ENCODE measurements around the gene ANKRD30A.
"Not testable (repeated sequence)": the region's sequence is repeated elsewhere in the genome, so short reads cannot be mapped to it uniquely, and the experiment has no call there.

ANKRD30A gene

GRCh38 chr10:37390926-37391325 lies 265.5 kb downstream of the ANKRD30A start:
- H3K4me3 ChIP-seq (ENCODE audit: low read length) = no peak overlapping the region
- no peak for DNase-seq (ENCODE audit: low read depth)
- TF ChIP-seq CTCF (IDR thresholded peaks at IDR 0.05; ENCODE audit: insufficient read depth, low read depth, low read length, missing control alignments) = no peak

- not testable (repeated sequence) for H3K4me3 ChIP-seq (ENCODE audit: low read length); DNase-seq (ENCODE audit: low read depth)
Observed at GRCh38 chr10:37400774-37401173, 275.4 kb downstream of the ANKRD30A start.

DNA sequence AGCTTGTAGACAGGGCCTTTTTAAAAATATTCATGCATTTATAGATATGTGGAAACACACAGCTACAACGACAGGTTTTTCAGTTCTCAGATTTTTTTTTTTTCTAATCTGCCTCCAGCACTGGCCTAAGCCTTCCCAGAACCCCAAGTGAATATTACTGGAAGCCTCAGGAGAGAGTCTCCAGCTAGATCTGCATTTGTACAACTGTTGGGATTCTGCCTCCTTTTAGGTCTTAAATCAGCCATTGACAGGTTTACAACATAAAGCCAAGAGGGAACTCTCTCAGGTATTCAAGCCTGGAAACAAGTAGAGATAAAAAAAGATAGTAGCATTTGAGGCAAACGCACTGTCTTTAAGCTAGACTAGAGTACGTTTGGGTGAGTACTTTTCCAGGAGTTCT lies 275.8 kb downstream of the ANKRD30A start:
- no peak for DNase-seq (ENCODE audit: low read depth)
- no peak overlapping the region for H3K4me3 ChIP-seq (ENCODE audit: low read length)
- TF ChIP-seq CTCF (IDR thresholded peaks at IDR 0.05; ENCODE audit: insufficient read depth, low read depth, low read length, missing control alignments) = no peak

DNA sequence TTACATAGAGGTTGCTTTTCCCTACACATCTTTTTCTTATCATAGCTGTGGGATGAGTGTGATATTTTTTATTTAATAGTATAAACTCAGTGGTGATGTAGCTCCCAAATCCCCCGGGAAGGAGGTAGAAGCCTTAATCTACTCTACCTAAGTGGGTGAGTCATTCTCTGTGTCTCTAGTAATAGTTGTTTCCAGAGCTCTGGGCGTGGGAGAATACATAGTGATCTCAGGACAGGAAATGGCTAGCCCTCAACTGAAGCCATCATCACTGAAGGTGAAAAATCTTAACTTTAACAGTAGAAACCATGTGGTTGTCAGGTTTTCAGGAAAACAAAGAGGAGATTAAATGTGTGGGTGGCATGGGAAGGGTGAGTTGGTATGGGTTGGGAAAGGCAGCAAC lies 278.4 kb downstream of the ANKRD30A start:
- no peak overlapping the region for H3K4me3 ChIP-seq (ENCODE audit: low read length)
- peak; percentile 68 for DNase-seq (ENCODE audit: low read depth)
- no peak for TF ChIP-seq CTCF (IDR thresholded peaks at IDR 0.05; ENCODE audit: insufficient read depth, low read depth, low read length, missing control alignments)
